A673 (cell line): Measurements from ENCODE around the gene TADA2A.

Experiments used
- CTCF ChIP-seq: fragments of 300-800, 200-600 bp; sonication (generic); conservative IDR thresholded peaks from 2 replicates; pipeline ENCODE4 v1.5.1; 2017; ENCODE audit warnings: low read depth, mild to moderate bottlenecking, antibody characterized with exemption, low read length, moderate library complexity, mixed read lengths
- EZH2 ChIP-seq: fragments of 200-600 bp; sonication (generic); IDR thresholded peaks from 2 replicates; pipeline ENCODE4 v1.6.1; 2017; ENCODE audit warnings: borderline replicate concordance, low read depth, mild to moderate bottlenecking, mixed read lengths, antibody characterized with exemption, low read length; ENCODE audit not compliant: poor library complexity, severe bottlenecking

- TF ChIP-seq CTCF: no peak
- no peak for TF ChIP-seq EZH2
Measured at GRCh38 chr17:37429453-37429852, 22.8 kb downstream of the TADA2A start.
